ENCODE measurements around the gene PAX8.

DNA sequence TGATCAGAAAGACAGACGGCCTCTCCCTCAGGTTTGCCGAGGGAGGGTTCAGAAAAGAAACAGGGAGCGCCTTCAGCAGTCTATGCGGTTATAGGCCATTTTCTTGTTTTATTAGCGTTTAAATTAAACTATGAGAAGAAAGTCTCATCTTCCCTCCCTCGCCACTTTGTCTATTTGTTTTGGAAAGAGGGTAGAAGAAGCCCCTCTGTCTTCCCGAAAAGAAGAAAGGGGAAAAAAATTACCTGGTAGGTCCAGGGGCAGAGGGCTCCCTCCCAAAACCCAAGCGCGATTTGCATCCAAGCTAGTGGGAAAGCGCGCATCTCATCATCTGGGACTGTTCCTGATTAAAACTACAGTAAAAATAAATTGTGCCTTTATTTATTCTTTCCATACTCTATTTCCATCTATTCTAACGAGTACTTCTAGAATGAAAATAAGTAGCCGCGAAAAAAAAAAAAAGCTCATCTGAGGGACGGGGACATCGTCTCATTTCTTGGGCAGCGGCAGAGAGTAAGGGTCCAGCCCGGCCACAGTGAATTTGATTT, 2.4 kb downstream of the PAX8 start:
- TF ChIP-seq DPF2 (IDR thresholded peaks at IDR 0.05) (no peak), TAF1 (IDR thresholded peaks at IDR 0.05; ENCODE audit: borderline replicate concordance, low read depth, low read length) (no peak), NFYB (IDR thresholded peaks at IDR 0.05; ENCODE audit: insufficient read depth, low read depth, low read length) (no peak), POLR2A (IDR thresholded peaks at IDR 0.05; ENCODE audit: low read depth, low read length) (no peak), POLR2AphosphoS5 (IDR thresholded peaks at IDR 0.05; ENCODE audit: low read length) (no peak), RAD21 (IDR thresholded peaks at IDR 0.05; ENCODE audit: insufficient read depth, low read depth, low read length) (no peak), MXI1 (IDR thresholded peaks at IDR 0.05; ENCODE audit: low read depth, low read length) (no peak)
- TF ChIP-seq, protein P1, sequence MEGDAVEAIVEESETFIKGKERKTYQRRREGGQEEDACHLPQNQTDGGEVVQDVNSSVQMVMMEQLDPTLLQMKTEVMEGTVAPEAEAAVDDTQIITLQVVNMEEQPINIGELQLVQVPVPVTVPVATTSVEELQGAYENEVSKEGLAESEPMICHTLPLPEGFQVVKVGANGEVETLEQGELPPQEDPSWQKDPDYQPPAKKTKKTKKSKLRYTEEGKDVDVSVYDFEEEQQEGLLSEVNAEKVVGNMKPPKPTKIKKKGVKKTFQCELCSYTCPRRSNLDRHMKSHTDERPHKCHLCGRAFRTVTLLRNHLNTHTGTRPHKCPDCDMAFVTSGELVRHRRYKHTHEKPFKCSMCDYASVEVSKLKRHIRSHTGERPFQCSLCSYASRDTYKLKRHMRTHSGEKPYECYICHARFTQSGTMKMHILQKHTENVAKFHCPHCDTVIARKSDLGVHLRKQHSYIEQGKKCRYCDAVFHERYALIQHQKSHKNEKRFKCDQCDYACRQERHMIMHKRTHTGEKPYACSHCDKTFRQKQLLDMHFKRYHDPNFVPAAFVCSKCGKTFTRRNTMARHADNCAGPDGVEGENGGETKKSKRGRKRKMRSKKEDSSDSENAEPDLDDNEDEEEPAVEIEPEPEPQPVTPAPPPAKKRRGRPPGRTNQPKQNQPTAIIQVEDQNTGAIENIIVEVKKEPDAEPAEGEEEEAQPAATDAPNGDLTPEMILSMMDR (IDR thresholded peaks at IDR 0.05 in 2 of 3, conservative IDR thresholded peaks at IDR 0.05 in 1 of 3; ENCODE audit: control insufficient read depth in 2 of 3, extremely low read depth in 1 of 3, insufficient read depth in 1 of 3, low read depth in 3 of 3, low read length in 3 of 3) = no peak
- TF ChIP-seq, protein P2, sequence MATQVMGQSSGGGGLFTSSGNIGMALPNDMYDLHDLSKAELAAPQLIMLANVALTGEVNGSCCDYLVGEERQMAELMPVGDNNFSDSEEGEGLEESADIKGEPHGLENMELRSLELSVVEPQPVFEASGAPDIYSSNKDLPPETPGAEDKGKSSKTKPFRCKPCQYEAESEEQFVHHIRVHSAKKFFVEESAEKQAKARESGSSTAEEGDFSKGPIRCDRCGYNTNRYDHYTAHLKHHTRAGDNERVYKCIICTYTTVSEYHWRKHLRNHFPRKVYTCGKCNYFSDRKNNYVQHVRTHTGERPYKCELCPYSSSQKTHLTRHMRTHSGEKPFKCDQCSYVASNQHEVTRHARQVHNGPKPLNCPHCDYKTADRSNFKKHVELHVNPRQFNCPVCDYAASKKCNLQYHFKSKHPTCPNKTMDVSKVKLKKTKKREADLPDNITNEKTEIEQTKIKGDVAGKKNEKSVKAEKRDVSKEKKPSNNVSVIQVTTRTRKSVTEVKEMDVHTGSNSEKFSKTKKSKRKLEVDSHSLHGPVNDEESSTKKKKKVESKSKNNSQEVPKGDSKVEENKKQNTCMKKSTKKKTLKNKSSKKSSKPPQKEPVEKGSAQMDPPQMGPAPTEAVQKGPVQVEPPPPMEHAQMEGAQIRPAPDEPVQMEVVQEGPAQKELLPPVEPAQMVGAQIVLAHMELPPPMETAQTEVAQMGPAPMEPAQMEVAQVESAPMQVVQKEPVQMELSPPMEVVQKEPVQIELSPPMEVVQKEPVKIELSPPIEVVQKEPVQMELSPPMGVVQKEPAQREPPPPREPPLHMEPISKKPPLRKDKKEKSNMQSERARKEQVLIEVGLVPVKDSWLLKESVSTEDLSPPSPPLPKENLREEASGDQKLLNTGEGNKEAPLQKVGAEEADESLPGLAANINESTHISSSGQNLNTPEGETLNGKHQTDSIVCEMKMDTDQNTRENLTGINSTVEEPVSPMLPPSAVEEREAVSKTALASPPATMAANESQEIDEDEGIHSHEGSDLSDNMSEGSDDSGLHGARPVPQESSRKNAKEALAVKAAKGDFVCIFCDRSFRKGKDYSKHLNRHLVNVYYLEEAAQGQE (IDR thresholded peaks at IDR 0.05; ENCODE audit: low read depth, low read length) = no peak
- TF ChIP-seq, protein P3, sequence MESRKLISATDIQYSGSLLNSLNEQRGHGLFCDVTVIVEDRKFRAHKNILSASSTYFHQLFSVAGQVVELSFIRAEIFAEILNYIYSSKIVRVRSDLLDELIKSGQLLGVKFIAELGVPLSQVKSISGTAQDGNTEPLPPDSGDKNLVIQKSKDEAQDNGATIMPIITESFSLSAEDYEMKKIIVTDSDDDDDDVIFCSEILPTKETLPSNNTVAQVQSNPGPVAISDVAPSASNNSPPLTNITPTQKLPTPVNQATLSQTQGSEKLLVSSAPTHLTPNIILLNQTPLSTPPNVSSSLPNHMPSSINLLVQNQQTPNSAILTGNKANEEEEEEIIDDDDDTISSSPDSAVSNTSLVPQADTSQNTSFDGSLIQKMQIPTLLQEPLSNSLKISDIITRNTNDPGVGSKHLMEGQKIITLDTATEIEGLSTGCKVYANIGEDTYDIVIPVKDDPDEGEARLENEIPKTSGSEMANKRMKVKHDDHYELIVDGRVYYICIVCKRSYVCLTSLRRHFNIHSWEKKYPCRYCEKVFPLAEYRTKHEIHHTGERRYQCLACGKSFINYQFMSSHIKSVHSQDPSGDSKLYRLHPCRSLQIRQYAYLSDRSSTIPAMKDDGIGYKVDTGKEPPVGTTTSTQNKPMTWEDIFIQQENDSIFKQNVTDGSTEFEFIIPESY (IDR thresholded peaks at IDR 0.05) = no peak

Measured in GM12878 (cell line).